HepG2 (cell line): ENCODE measurements around the gene NAA35. TPM values are rescaled to one million over a fixed set of nuclear protein-coding genes. Genes with fewer than 3 reads are reported as not detected.

Source experiments
- ATF7 ChIP-seq, 2 experiments: fragments of 450-650 bp in 1 of 2; sonication (generic) in 1 of 2; formaldehyde crosslinking in 1 of 2; IDR thresholded peaks; 2 replicates each; pipeline versions ENCODE4 v1.4.0 to v1.6.1; 2016 to 2020; ENCODE audit warnings: antibody characterized with exemption in 1 of 2, mild to moderate bottlenecking in 1 of 2, missing genetic modification reagents in 1 of 2
- ATM ChIP-seq: fragments of 450-650 bp; IDR thresholded peaks from 2 replicates; pipeline ENCODE4 v1.7.1; 2017; ENCODE audit warnings: mild to moderate bottlenecking, borderline replicate concordance
- CBX1 ChIP-seq: IDR thresholded peaks from one replicate; pipeline ENCODE4 v1.6.1; 2016; ENCODE audit warnings: antibody characterized with exemption, low read depth
- CERS6 ChIP-seq: sonication (generic); formaldehyde crosslinking; IDR thresholded peaks from 2 replicates; pipeline ENCODE4 v1.5.0; 2020; ENCODE audit warnings: missing genetic modification reagents
- CHD2 ChIP-seq: IDR thresholded peaks from 2 replicates; pipeline ENCODE4 v1.6.1; 2011; ENCODE audit warnings: low read depth, low read length, improper control_type of control experiment
- CTCF ChIP-seq: sonication (generic); formaldehyde crosslinking; IDR thresholded peaks from 2 replicates; pipeline ENCODE4 v1.5.0; 2020; ENCODE audit warnings: mild to moderate bottlenecking, missing genetic modification reagents, moderate library complexity
- FOXA1 ChIP-seq, 2 experiments: fragments of 450-650 bp in 1 of 2; sonication (generic) in 1 of 2; formaldehyde crosslinking in 1 of 2; IDR thresholded peaks; 2 replicates each; pipeline versions ENCODE4 v1.4.0 to v1.6.1; 2016 to 2020; ENCODE audit warnings: missing genetic modification reagents in 1 of 2
- HMGXB3 ChIP-seq: sonication (generic); formaldehyde crosslinking; IDR thresholded peaks from 2 replicates; pipeline ENCODE4 v1.4.0; 2020; ENCODE audit warnings: missing genetic modification reagents, borderline replicate concordance
- IKZF1 ChIP-seq: fragments of 450-650 bp; IDR thresholded peaks from 2 replicates; pipeline ENCODE4 v1.7.1; 2016
- KDM5B ChIP-seq: sonication (generic); formaldehyde crosslinking; IDR thresholded peaks from 2 replicates; pipeline ENCODE4 v1.4.0; 2020; ENCODE audit warnings: missing genetic modification reagents, mild to moderate bottlenecking, borderline replicate concordance
- NFKB2 ChIP-seq: sonication (generic); formaldehyde crosslinking; IDR thresholded peaks from 2 replicates; pipeline ENCODE4 v1.4.0; 2020; ENCODE audit warnings: missing genetic modification reagents, borderline replicate concordance
- RBM22 ChIP-seq: fragments of 200-400 bp; formaldehyde crosslinking; optimal IDR thresholded peaks from 2 replicates; pipeline ENCODE3; 2017; ENCODE audit warnings: mild to moderate bottlenecking, low read length, moderate library complexity
- SPEN ChIP-seq: sonication (generic); formaldehyde crosslinking; IDR thresholded peaks from 2 replicates; pipeline ENCODE4 v1.5.1; 2020; ENCODE audit warnings: low read depth, mild to moderate bottlenecking, missing genetic modification reagents
- STAG1 ChIP-seq: sonication (generic); formaldehyde crosslinking; IDR thresholded peaks from 2 replicates; pipeline ENCODE4 v1.4.0; 2020; ENCODE audit warnings: missing genetic modification reagents
- TARDBP ChIP-seq: sonication (generic); formaldehyde crosslinking; IDR thresholded peaks from 2 replicates; pipeline ENCODE4 v1.8.0; 2022; ENCODE audit warnings: mild to moderate bottlenecking, missing genetic modification reagents
- ZNF180 ChIP-seq: sonication (generic); formaldehyde crosslinking; IDR thresholded peaks from 2 replicates; pipeline ENCODE4 v1.4.0; 2020; ENCODE audit warnings: low read depth, missing genetic modification reagents, borderline replicate concordance
- ZNF382 ChIP-seq: sonication (generic); formaldehyde crosslinking; IDR thresholded peaks from 2 replicates; pipeline ENCODE4 v1.5.0; 2020; ENCODE audit warnings: missing genetic modification reagents, mild to moderate bottlenecking, borderline replicate concordance
- ZNF572 ChIP-seq: sonication (generic); formaldehyde crosslinking; IDR thresholded peaks from 2 replicates; pipeline ENCODE4 v1.5.1; 2020; ENCODE audit warnings: mild to moderate bottlenecking, missing genetic modification reagents
- ZNF710 ChIP-seq: sonication (generic); formaldehyde crosslinking; IDR thresholded peaks from 2 replicates; pipeline ENCODE4 v1.5.0; 2020; ENCODE audit warnings: mild to moderate bottlenecking, missing genetic modification reagents, borderline replicate concordance
- polyA plus RNA-seq, 8 experiments: library from polyadenylated mRNA; depleted of rRNA in 3 of 8; stranded (reverse) in 7 of 8; unstranded in 1 of 8; fragments of >200 nt; fragmentation: Illumina TruSeq in 4 of 8; extraction: Trizol in 4 of 8; gene quantifications; 2 replicates each; pipeline versions ENCODE4 v1.2.1 to v1.2.3, GENCODE V29; 2011 to 2016; ENCODE audit warnings: low read depth in 4 of 8, missing spikeins in 1 of 8, mixed read lengths in 1 of 8; ENCODE audit not compliant: insufficient read depth in 1 of 8
- total RNA-seq, 5 experiments: library from RNA; depleted of rRNA; stranded (reverse); fragments of >200 nt; fragmentation: Illumina TruSeq; extraction: Trizol; gene quantifications; 2 replicates each; pipeline ENCODE4 v1.2.3, GENCODE V29; 2016; ENCODE audit warnings: low read depth in 1 of 5

The NAA35 gene
- total and polyA plus RNA-seq, 2 of the 13 experiments (the other 11 are each of a cell fraction or from before 2014, with no cell fraction given) = 21.6 to 28.9 TPM

GRCh38 chr9:85940832-85941621 is at the start of gene NAA35 (continued):
- peak; percentile 6; the same call in 1 of the 2 replicates for TF ChIP-seq CTCF (CRISPR knock-in tag)
- peak; percentile 89 for TF ChIP-seq KDM5B (CRISPR knock-in tag)
- TF ChIP-seq ATF7 (IDR thresholded peaks at IDR 0.05) = no peak
- no peak for TF ChIP-seq ATF7 (CRISPR knock-in tag; IDR thresholded peaks at IDR 0.05)
- no peak for TF ChIP-seq ZNF572
- TF ChIP-seq STAG1 (CRISPR knock-in tag) = no peak
- peak; percentile 81; the same call in 1 of the 2 replicates for TF ChIP-seq NFKB2
- no peak for TF ChIP-seq ZNF382 (CRISPR knock-in tag)
- TF ChIP-seq RBM22 = no peak
- no peak for TF ChIP-seq CBX1
- peak; percentile 100 for TF ChIP-seq CHD2
- peak; percentile 51; the same call in 1 of the 2 replicates for TF ChIP-seq ZNF710 (CRISPR knock-in tag)
- no peak for TF ChIP-seq IKZF1
- TF ChIP-seq FOXA1 (IDR thresholded peaks at IDR 0.05) = no peak
- no peak for TF ChIP-seq FOXA1 (CRISPR knock-in tag; IDR thresholded peaks at IDR 0.05)
- 0 out of 2 replicates have a peak, but pooled peaks have one; percentile 42 for TF ChIP-seq HMGXB3 (CRISPR knock-in tag)
- TF ChIP-seq TARDBP (CRISPR knock-in tag) = no peak
- TF ChIP-seq ATM = no peak
- 0 out of 2 replicates have a peak, but pooled peaks have one; percentile 27 for TF ChIP-seq ZNF180 (CRISPR knock-in tag)
- peak; percentile 89 for TF ChIP-seq SPEN (CRISPR knock-in tag)
- TF ChIP-seq CERS6 (CRISPR knock-in tag) = no peak
